GM12878 (cell line): ENCODE data around the gene VPS26A. TPM values are rescaled to one million over a fixed set of nuclear protein-coding genes. Genes with fewer than 3 reads are reported as not detected.

Source experiments
- HDAC6 ChIP-seq: fragments of 200-600 bp; sonication (generic); IDR thresholded peaks from one replicate; pipeline ENCODE4 v1.8.0; 2017; ENCODE audit warnings: antibody characterized with exemption; ENCODE audit not compliant: unreplicated experiment
- MTA2 ChIP-seq: fragments of 450-650 bp; IDR thresholded peaks from 2 replicates; pipeline ENCODE4 v1.6.1; 2016; ENCODE audit warnings: low read depth, mild to moderate bottlenecking, moderate library complexity
- NR2F1 ChIP-seq: fragments of 450-650 bp; conservative IDR thresholded peaks from 2 replicates; pipeline ENCODE4 v1.6.1; 2017; ENCODE audit warnings: mild to moderate bottlenecking
- SIX5 ChIP-seq: IDR thresholded peaks from 2 replicates; pipeline ENCODE4 v1.6.1; 2011; ENCODE audit warnings: mild to moderate bottlenecking, low read depth, low read length, moderate library complexity; ENCODE audit not compliant: severe bottlenecking
- ZNF592 ChIP-seq: fragments of 450-650 bp; IDR thresholded peaks from 2 replicates; pipeline ENCODE4 v1.6.1; 2017; ENCODE audit warnings: mild to moderate bottlenecking, moderate library complexity
- polyA plus RNA-seq, 11 experiments: library from polyadenylated mRNA; depleted of rRNA in 4 of 11; unstranded in 6 of 11; stranded (reverse) in 5 of 11; fragments of >200 nt; fragmentation: Nextera tagmentation in 4 of 11; fragmentation: Illumina TruSeq in 1 of 11; extraction: Ambion mirVana in 4 of 11; extraction: Trizol in 1 of 11; gene quantifications; 1 replicate in 1 of 11; 2 replicates in 10 of 11; pipeline versions ENCODE4 v1.2.1 to v1.2.3, GENCODE V29; 2011 to 2016; ENCODE audit warnings: inconsistent platforms in 2 of 11, missing spikeins in 2 of 11, low read depth in 1 of 11
- total RNA-seq, 4 experiments: library from RNA; depleted of rRNA in 3 of 4; stranded (reverse); fragments of >200 nt in 3 of 4; fragmentation: Illumina TruSeq in 1 of 4; extraction: Trizol in 1 of 4; gene quantifications; 2 replicates each; pipeline versions ENCODE4 v1.2.1 to v1.2.3, GENCODE V29; 2013 to 2021
- TF ChIP-seq, protein P1 (sequence below): fragments of 450-650 bp; IDR thresholded peaks from 2 replicates; pipeline ENCODE4 v1.6.1; 2017; ENCODE audit warnings: mild to moderate bottlenecking, low read depth, inconsistent platforms; ENCODE audit not compliant: poor library complexity, severe bottlenecking
- TF ChIP-seq, protein P2 (sequence below): fragments of 150-350 bp; IDR thresholded peaks from 2 replicates; pipeline ENCODE4 v1.6.1; 2016; ENCODE audit warnings: low read depth, low read length

The VPS26A gene
- total and polyA plus RNA-seq, 10 of the 15 experiments (the other 5 are each of a cell fraction or from before 2014, with no cell fraction given) = 16.8 to 72.3 (median 26.8) TPM

DNA sequence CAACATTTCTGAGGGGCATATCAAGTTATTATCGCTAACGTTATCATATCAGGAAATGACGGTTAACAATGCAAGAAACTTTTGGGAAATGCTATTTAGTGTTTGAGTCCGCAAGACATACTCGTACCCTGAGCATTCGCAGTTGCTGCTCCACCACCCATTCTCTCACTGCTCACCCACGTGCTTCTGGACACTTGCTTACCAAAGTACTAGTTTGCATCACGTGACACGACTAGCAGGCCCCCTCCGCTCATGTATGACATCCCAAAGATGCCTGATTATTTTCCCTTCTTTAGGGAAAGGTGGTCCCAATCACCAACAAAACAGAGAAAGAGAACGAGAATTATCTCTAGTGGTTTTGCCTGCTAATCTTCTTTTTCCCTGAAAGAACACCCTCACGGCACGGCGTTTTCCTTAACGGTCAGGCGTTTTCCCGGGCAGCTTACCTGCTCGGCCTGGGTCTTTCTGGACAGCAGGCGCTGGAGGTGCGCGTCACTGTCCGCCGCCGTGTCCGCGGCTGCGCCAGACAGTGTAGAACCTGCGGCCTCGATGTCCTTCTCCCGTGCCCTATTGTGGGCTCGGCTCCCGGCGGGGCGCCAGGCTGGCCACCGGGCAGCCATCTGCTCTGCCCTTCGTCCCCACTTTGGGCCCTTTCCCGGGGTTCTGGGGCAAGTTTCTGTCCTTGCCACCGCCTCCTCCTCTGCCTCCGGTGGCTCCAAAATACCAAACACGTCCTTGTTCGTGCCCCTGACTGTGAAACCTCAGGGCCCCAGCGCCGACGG lies 56.0 kb downstream of the VPS26A start, which contains the start of gene SUPV3L1 (continued):
- TF ChIP-seq ZNF592 (peak; percentile 96), MTA2 (no peak; the same call in 1 of the 2 replicates), SIX5 (peak; percentile 67), HDAC6 (peak; percentile 37), NR2F1 (peak; percentile 36)
- TF ChIP-seq, protein P1, sequence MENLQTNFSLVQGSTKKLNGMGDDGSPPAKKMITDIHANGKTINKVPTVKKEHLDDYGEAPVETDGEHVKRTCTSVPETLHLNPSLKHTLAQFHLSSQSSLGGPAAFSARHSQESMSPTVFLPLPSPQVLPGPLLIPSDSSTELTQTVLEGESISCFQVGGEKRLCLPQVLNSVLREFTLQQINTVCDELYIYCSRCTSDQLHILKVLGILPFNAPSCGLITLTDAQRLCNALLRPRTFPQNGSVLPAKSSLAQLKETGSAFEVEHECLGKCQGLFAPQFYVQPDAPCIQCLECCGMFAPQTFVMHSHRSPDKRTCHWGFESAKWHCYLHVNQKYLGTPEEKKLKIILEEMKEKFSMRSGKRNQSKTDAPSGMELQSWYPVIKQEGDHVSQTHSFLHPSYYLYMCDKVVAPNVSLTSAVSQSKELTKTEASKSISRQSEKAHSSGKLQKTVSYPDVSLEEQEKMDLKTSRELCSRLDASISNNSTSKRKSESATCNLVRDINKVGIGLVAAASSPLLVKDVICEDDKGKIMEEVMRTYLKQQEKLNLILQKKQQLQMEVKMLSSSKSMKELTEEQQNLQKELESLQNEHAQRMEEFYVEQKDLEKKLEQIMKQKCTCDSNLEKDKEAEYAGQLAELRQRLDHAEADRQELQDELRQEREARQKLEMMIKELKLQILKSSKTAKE = peak; percentile 94
- TF ChIP-seq, protein P2, sequence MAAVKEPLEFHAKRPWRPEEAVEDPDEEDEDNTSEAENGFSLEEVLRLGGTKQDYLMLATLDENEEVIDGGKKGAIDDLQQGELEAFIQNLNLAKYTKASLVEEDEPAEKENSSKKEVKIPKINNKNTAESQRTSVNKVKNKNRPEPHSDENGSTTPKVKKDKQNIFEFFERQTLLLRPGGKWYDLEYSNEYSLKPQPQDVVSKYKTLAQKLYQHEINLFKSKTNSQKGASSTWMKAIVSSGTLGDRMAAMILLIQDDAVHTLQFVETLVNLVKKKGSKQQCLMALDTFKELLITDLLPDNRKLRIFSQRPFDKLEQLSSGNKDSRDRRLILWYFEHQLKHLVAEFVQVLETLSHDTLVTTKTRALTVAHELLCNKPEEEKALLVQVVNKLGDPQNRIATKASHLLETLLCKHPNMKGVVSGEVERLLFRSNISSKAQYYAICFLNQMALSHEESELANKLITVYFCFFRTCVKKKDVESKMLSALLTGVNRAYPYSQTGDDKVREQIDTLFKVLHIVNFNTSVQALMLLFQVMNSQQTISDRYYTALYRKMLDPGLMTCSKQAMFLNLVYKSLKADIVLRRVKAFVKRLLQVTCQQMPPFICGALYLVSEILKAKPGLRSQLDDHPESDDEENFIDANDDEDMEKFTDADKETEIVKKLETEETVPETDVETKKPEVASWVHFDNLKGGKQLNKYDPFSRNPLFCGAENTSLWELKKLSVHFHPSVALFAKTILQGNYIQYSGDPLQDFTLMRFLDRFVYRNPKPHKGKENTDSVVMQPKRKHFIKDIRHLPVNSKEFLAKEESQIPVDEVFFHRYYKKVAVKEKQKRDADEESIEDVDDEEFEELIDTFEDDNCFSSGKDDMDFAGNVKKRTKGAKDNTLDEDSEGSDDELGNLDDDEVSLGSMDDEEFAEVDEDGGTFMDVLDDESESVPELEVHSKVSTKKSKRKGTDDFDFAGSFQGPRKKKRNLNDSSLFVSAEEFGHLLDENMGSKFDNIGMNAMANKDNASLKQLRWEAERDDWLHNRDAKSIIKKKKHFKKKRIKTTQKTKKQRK = peak; percentile 39; the same call in 1 of the 2 replicates
